ENCODE results near the gene RAD23A. TPM values are rescaled to one million over a fixed set of nuclear protein-coding genes. Genes with fewer than 3 reads are reported as not detected.

RAD23A gene
- total and polyA plus RNA-seq, 9 of the 15 experiments (the other 6 are each of a cell fraction or from before 2014, with no cell fraction given): 9.5 to 181 (median 101) TPM

- WGBS (ENCODE audit: insufficient coverage, low coverage, missing lambda C conversion rate): 84% methylated on average over 6 of the region's 29 CpGs
- BruUV-seq (replicated peaks): no TSS peak
- no peak for TF ChIP-seq GABPB1 (CRISPR knock-in tag; IDR thresholded peaks at IDR 0.05)
- peak; percentile 91 for TF ChIP-seq HNRNPL (IDR thresholded peaks at IDR 0.05; ENCODE audit: low read depth, low read length)
- peak; percentile 16 for TF ChIP-seq PCBP1 (IDR thresholded peaks at IDR 0.05; ENCODE audit: low read depth, low read length, poor library complexity, severe bottlenecking)
- DNase-seq (ENCODE audit: extremely low read depth in 1 of 4, low spot score in 3 of 4): no peak
- ATAC-seq: no peak
- peaks cover 17% of the 10 kb centered on the region; the same call in 1 of the 3 replicates for H3K36me3 ChIP-seq (ENCODE audit: control insufficient read depth, insufficient read depth, low read length)
- no peak overlapping the region for H3K27ac ChIP-seq (ENCODE audit: extremely low read depth, low read depth, low read length)
- FAIRE-seq: no peak
- H4K20me1 ChIP-seq (replicated peaks; ENCODE audit: control insufficient read depth, insufficient read depth, low read length): peaks cover 16% of the 10 kb centered on the region
- H3K4me1 ChIP-seq (replicated peaks in 1 of 2; ENCODE audit: control insufficient read depth in 2 of 2, insufficient read depth in 2 of 2, low read length in 2 of 2): peaks cover 0 to 44% of the 10 kb centered on the region in 2 experiments; a peak in 2 of 5 replicates
- no peak overlapping the region for H3K4me3 ChIP-seq
- H3K4me2 ChIP-seq (ENCODE audit: insufficient read depth, low read length): no peak overlapping the region
- no peak overlapping the region for H3K9ac ChIP-seq (ENCODE audit: insufficient read depth in 1 of 2, low read depth in 2 of 2, low read length in 2 of 2)
- H3K27me3 ChIP-seq (ENCODE audit: control insufficient read depth in 2 of 2, insufficient read depth in 2 of 2, low read length in 2 of 2): no peaks in the 10 kb centered on the region
- ChIA-PET CTCF (ENCODE audit: low intra/inter-chr PET ratio) (no interaction called here), POLR2A (interaction anchor here (1.1 kb wide), 1 partner anchor 49 kb away, joined by 4 read pairs; no protein-coding TSS in a partner anchor)
- no peak overlapping the region for H2AFZ ChIP-seq (ENCODE audit: low read depth, low read length)
- intact Hi-C loops (cut with micrococcal nuclease): no loop called here
- H3K9me3 ChIP-seq (replicated peaks; ENCODE audit: control insufficient read depth, insufficient read depth, low read depth, low read length): no peaks in the 10 kb centered on the region
- in situ Hi-C loops (cut with MboI): no loop called here
- H3K79me2 ChIP-seq (ENCODE audit: control insufficient read depth, insufficient read depth, low read length): peaks cover 52% of the 10 kb centered on the region
- H3K9me1 ChIP-seq (ENCODE audit: control insufficient read depth, insufficient read depth, low read length): peaks cover 8% of the 10 kb centered on the region
Measured at GRCh38 chr19:13002166-13002898, 56.7 kb downstream of the RAD23A start.

GRCh38 chr19:13003081-13003480 lies 57.4 kb downstream of the RAD23A start:
- Histone ChIP-seq H3K79me2 (ENCODE audit: control insufficient read depth, insufficient read depth, low read length) (peaks cover 45% of the 10 kb centered on the region), H4K20me1 (replicated peaks; ENCODE audit: control insufficient read depth, insufficient read depth, low read length) (peaks cover 16% of the 10 kb centered on the region), H3K9ac (ENCODE audit: insufficient read depth in 1 of 2, low read depth in 2 of 2, low read length in 2 of 2) (no peak overlapping the region), H3K4me1 (replicated peaks in 1 of 2; ENCODE audit: control insufficient read depth in 2 of 2, insufficient read depth in 2 of 2, low read length in 2 of 2) (peaks cover 0 to 36% of the 10 kb centered on the region in 2 experiments; a peak in 2 of 5 replicates), H3K27ac (ENCODE audit: extremely low read depth, low read depth, low read length) (no peak overlapping the region), H3K9me3 (replicated peaks; ENCODE audit: control insufficient read depth, insufficient read depth, low read depth, low read length) (no peaks in the 10 kb centered on the region), H3K4me3 (no peak overlapping the region), H2AFZ (ENCODE audit: low read depth, low read length) (no peak overlapping the region), H3K4me2 (ENCODE audit: insufficient read depth, low read length) (no peak overlapping the region), H3K27me3 (ENCODE audit: control insufficient read depth in 2 of 2, insufficient read depth in 2 of 2, low read length in 2 of 2) (no peaks in the 10 kb centered on the region), H3K9me1 (ENCODE audit: control insufficient read depth, insufficient read depth, low read length) (peaks cover 8% of the 10 kb centered on the region), H3K36me3 (ENCODE audit: control insufficient read depth, insufficient read depth, low read length) (peaks cover 15% of the 10 kb centered on the region; the same call in 1 of the 3 replicates)
- 87% methylated on average over 14 of the region's 15 CpGs for WGBS (ENCODE audit: insufficient coverage, low coverage, missing lambda C conversion rate)
- POLR2A ChIA-PET: interaction anchor here (0.6 to 2.0 kb wide), 3 partner anchors 10 to 50 kb away, joined by 4 to 10 read pairs (median 4); no protein-coding TSS in a partner anchor
- FAIRE-seq (no peak), DNase-seq (ENCODE audit: extremely low read depth in 1 of 4, low spot score in 3 of 4) (no peak), ATAC-seq (no peak)
- BruUV-seq (replicated peaks): no TSS peak
- intact Hi-C loops (cut with micrococcal nuclease): no loop called here
- CTCF ChIA-PET (ENCODE audit: low intra/inter-chr PET ratio): no interaction called here
- in situ Hi-C loops (cut with MboI): no loop called here
- TF ChIP-seq POU5F1 (IDR thresholded peaks at IDR 0.05; ENCODE audit: borderline replicate concordance, low read depth, low read length, partially characterized antibody): no peak
- no peak for TF ChIP-seq BRF2 (IDR thresholded peaks at IDR 0.05; ENCODE audit: borderline replicate concordance, insufficient read depth, insufficient read length)
- TF ChIP-seq ESRRA (IDR thresholded peaks at IDR 0.05; ENCODE audit: borderline replicate concordance, low read depth): no peak
- no peak for TF ChIP-seq PRPF4 (IDR thresholded peaks at IDR 0.05; ENCODE audit: insufficient read depth, low read depth, low read length, poor library complexity, severe bottlenecking)
- no peak for TF ChIP-seq EWSR1 (IDR thresholded peaks at IDR 0.05; ENCODE audit: borderline replicate concordance, low read depth, partially characterized antibody)
- no peak for TF ChIP-seq STAT5B (CRISPR knock-in tag; IDR thresholded peaks at IDR 0.05)
- TF ChIP-seq MXI1 (IDR thresholded peaks at IDR 0.05; ENCODE audit: low read depth, low read length): no peak
- TF ChIP-seq ZNF584 (CRISPR knock-in tag; IDR thresholded peaks at IDR 0.05; ENCODE audit: low read depth): no peak
- TF ChIP-seq DNMT1 (IDR thresholded peaks at IDR 0.05): no peak
- TF ChIP-seq ARID2 (IDR thresholded peaks at IDR 0.05): no peak
- no peak for TF ChIP-seq POLR2AphosphoS5 (IDR thresholded peaks at IDR 0.05; ENCODE audit: control insufficient read depth, insufficient read depth, low read depth, low read length)

Data from K562 (cell line).